WERI-Rb-1 (cell line): ENCODE results near the gene KRTAP6-3.

Experiments
- DNase-seq: peaks from one replicate; pipeline ENCODE4 v3.0.0-alpha.2; 2020
- H3K27ac ChIP-seq: fragments of 250-450 bp; sonication (Bioruptor Pico); 2 replicates; pipeline ENCODE4 v1.5.1; 2020; ENCODE audit warnings: mild to moderate bottlenecking, moderate library complexity
- H3K27me3 ChIP-seq: fragments of 250-450 bp; sonication (Bioruptor Pico); 2 replicates; pipeline ENCODE4 v1.5.1; 2021; ENCODE audit warnings: mild to moderate bottlenecking, low read depth, moderate library complexity; ENCODE audit not compliant: insufficient read depth, severe bottlenecking
- H3K36me3 ChIP-seq: fragments of 250-450 bp; sonication (Bioruptor Pico); 2 replicates; pipeline ENCODE4 v1.5.1; 2020; ENCODE audit warnings: mild to moderate bottlenecking, moderate library complexity
- H3K4me3 ChIP-seq: 2 replicates; pipeline ENCODE4 v1.5.1; 2011; ENCODE audit warnings: low read depth, mild to moderate bottlenecking, control low read depth, low read length
- H3K9me3 ChIP-seq: fragments of 250-450 bp; sonication (Bioruptor Pico); 2 replicates; pipeline ENCODE4 v1.5.1; 2021; ENCODE audit warnings: mild to moderate bottlenecking, moderate library complexity; ENCODE audit not compliant: severe bottlenecking
- TF ChIP-seq, protein P1 (sequence below): IDR thresholded peaks from 2 replicates; pipeline ENCODE4 v1.5.1; 2011; ENCODE audit warnings: low read depth, mild to moderate bottlenecking, control low read depth, inconsistent platforms, low read length

KRTAP6-3 gene

GRCh38 chr21:30592140-30592539, at the start of gene KRTAP6-3:
KRTAP6-3 (plus strand) TSS chr21:30592440; CDS start chr21:30592446, 6 bp downstream.
- peaks cover 52% of the 10 kb centered on the region for H3K27me3 ChIP-seq
- DNase-seq = no peak
- TF ChIP-seq, protein P1, sequence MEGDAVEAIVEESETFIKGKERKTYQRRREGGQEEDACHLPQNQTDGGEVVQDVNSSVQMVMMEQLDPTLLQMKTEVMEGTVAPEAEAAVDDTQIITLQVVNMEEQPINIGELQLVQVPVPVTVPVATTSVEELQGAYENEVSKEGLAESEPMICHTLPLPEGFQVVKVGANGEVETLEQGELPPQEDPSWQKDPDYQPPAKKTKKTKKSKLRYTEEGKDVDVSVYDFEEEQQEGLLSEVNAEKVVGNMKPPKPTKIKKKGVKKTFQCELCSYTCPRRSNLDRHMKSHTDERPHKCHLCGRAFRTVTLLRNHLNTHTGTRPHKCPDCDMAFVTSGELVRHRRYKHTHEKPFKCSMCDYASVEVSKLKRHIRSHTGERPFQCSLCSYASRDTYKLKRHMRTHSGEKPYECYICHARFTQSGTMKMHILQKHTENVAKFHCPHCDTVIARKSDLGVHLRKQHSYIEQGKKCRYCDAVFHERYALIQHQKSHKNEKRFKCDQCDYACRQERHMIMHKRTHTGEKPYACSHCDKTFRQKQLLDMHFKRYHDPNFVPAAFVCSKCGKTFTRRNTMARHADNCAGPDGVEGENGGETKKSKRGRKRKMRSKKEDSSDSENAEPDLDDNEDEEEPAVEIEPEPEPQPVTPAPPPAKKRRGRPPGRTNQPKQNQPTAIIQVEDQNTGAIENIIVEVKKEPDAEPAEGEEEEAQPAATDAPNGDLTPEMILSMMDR = no peak

GRCh38 chr21:30552782-30553181, 39.5 kb upstream of the KRTAP6-3 start:
- no peaks in the 10 kb centered on the region for H3K36me3 ChIP-seq
- TF ChIP-seq, protein P1 = no peak
- DNase-seq = no peak
- H3K9me3 ChIP-seq = no peaks in the 10 kb centered on the region
- H3K4me3 ChIP-seq = no peak overlapping the region
- H3K27me3 ChIP-seq = peaks cover 55% of the 10 kb centered on the region
- H3K27ac ChIP-seq = no peak overlapping the region

More at GRCh38 chr21:30592140-30592539, at the start of gene KRTAP6-3:
- Histone ChIP-seq H3K9me3 (no peaks in the 10 kb centered on the region), H3K36me3 (no peaks in the 10 kb centered on the region), H3K4me3 (no peak within 1 kb of the TSS), H3K27ac (no peak within 1 kb of the TSS)

GRCh38 chr21:30555095-30555494, 37.1 kb upstream of the KRTAP6-3 start:
- no peak overlapping the region for H3K4me3 ChIP-seq
- no peak overlapping the region for H3K27ac ChIP-seq
- H3K36me3 ChIP-seq = no peaks in the 10 kb centered on the region
- DNase-seq = no peak
- peaks cover 57% of the 10 kb centered on the region for H3K27me3 ChIP-seq
- no peaks in the 10 kb centered on the region for H3K9me3 ChIP-seq
- TF ChIP-seq, protein P1 = no peak

- TF ChIP-seq, protein P1 = no peak
- Histone ChIP-seq H3K36me3 (no peaks in the 10 kb centered on the region), H3K27me3 (peaks cover 58% of the 10 kb centered on the region), H3K4me3 (no peak within 1 kb of the TSS), H3K27ac (no peak within 1 kb of the TSS), H3K9me3 (no peaks in the 10 kb centered on the region)
- no peak for DNase-seq
Observed at GRCh38 chr21:30561264-30561895, 30.9 kb upstream of the KRTAP6-3 start, which contains the start of gene KRTAP19-7. KRTAP19-7 (minus strand) TSS chr21:30561314; CDS start chr21:30561289, 25 bp downstream.

- Histone ChIP-seq H3K27me3 (peaks cover 63% of the 10 kb centered on the region), H3K27ac (no peak overlapping the region), H3K4me3 (no peak overlapping the region), H3K36me3 (no peaks in the 10 kb centered on the region), H3K9me3 (no peaks in the 10 kb centered on the region)
- TF ChIP-seq, protein P1 = no peak
- no peak for DNase-seq
Observed at GRCh38 chr21:30561957-30562356, 30.3 kb upstream of the KRTAP6-3 start.

- Histone ChIP-seq H3K4me3 (no peak overlapping the region), H3K27ac (no peak overlapping the region), H3K9me3 (no peaks in the 10 kb centered on the region), H3K27me3 (peaks cover 65% of the 10 kb centered on the region), H3K36me3 (no peaks in the 10 kb centered on the region)
- no peak for DNase-seq
- TF ChIP-seq, protein P1 = no peak
Observed at GRCh38 chr21:30563072-30563471, 29.2 kb upstream of the KRTAP6-3 start.
